OCI-LY7 (cell line): ENCODE measurements around the gene ARHGEF19. TPM values are rescaled to one million over a fixed set of nuclear protein-coding genes. Genes with fewer than 3 reads are reported as not detected.

Source experiments
- BruUV-seq: library from RNA; stranded (reverse); fragments of 400-500 nt; replicated peaks from 2 replicates; lab custom pipeline; 2021; lab: Mats Ljungman, UMichigan
- CTCF ChIA-PET: fragments of 300-600 bp; sonication (Branson Sonifier 250); formaldehyde crosslinking; loops from one replicate; lab custom pipeline; 2022; ENCODE audit warnings: antibody characterized with exemption; ENCODE audit not compliant: unreplicated experiment; lab: Charles Lee
- POLR2A ChIA-PET: fragments of 300-600 bp; sonication (Branson Sonifier 250); formaldehyde crosslinking; loops from one replicate; lab custom pipeline; 2022; ENCODE audit warnings: antibody characterized with exemption; lab: Charles Lee
- DNase-seq: peaks from one replicate; pipeline ENCODE4 v3.0.0-alpha.2; 2015; ENCODE audit warnings: low spot score
- H2AFZ ChIP-seq: fragments of 200-600 bp; sonication (generic), shearing (Covaris generic); 2 replicates; pipeline ENCODE4 v1.6.1; 2014; ENCODE audit warnings: mild to moderate bottlenecking, antibody characterized with exemption, low read length, moderate library complexity
- H3K27ac ChIP-seq: fragments of 200-600 bp; sonication (generic); 2 replicates; pipeline ENCODE4 v1.5.1; 2014; ENCODE audit warnings: mixed run types, low read depth, mild to moderate bottlenecking, moderate library complexity, low read length, inconsistent platforms; ENCODE audit not compliant: poor library complexity, severe bottlenecking
- H3K36me3 ChIP-seq: fragments of 200-600 bp; sonication (generic); 2 replicates; pipeline ENCODE4 v1.6.1; 2014; ENCODE audit warnings: mild to moderate bottlenecking, antibody characterized with exemption, low read length, moderate library complexity, mixed read lengths; ENCODE audit not compliant: insufficient read depth
- H3K4me1 ChIP-seq: fragments of 200-600 bp; sonication (generic); 2 replicates; pipeline ENCODE4 v1.5.1; 2014; ENCODE audit warnings: mild to moderate bottlenecking, low read length; ENCODE audit not compliant: insufficient read depth, poor library complexity, severe bottlenecking
- H3K4me2 ChIP-seq: fragments of 200-600 bp; sonication (generic); 2 replicates; pipeline ENCODE4 v1.6.1; 2014; ENCODE audit warnings: mild to moderate bottlenecking, low read length
- H3K4me3 ChIP-seq: fragments of 200-600 bp; sonication (generic); 2 replicates; pipeline ENCODE4 v1.5.1; 2014; ENCODE audit warnings: mild to moderate bottlenecking, low read depth, low read length; ENCODE audit not compliant: poor library complexity, severe bottlenecking
- H3K79me2 ChIP-seq: fragments of 200-600 bp; sonication (generic); 2 replicates; pipeline ENCODE4 v1.6.1; 2016; ENCODE audit warnings: low read depth, mild to moderate bottlenecking, low read length, moderate library complexity, mixed read lengths; ENCODE audit not compliant: insufficient read depth
- H3K9me2 ChIP-seq: fragments of 200-600 bp; sonication (generic); 2 replicates; pipeline ENCODE4 v1.6.1; 2016; ENCODE audit warnings: mild to moderate bottlenecking, low read length, mixed read lengths; ENCODE audit not compliant: insufficient read depth
- H3K9me3 ChIP-seq: fragments of 200-600 bp; sonication (generic); 2 replicates; pipeline ENCODE4 v1.6.1; 2014; ENCODE audit warnings: mild to moderate bottlenecking, mixed run types, low read length, mixed read lengths
- H4K20me1 ChIP-seq: fragments of 200-600 bp; sonication (generic); 2 replicates; pipeline ENCODE4 v1.6.1; 2014; ENCODE audit warnings: mild to moderate bottlenecking, antibody characterized with exemption, low read length, moderate library complexity, mixed read lengths; ENCODE audit not compliant: insufficient read depth
- EZH2phosphoT487 ChIP-seq: fragments of 200-600 bp; sonication (generic); IDR thresholded peaks from 2 replicates; pipeline ENCODE4 v1.6.1; 2018; ENCODE audit warnings: low read depth, borderline replicate concordance, mild to moderate bottlenecking, mixed run types, antibody characterized with exemption, low read length, moderate library complexity, mixed read lengths
- intact Hi-C: fragments of 100-400 bp; cut with micrococcal nuclease; formaldehyde crosslinking; loops from one replicate; pipeline ENCODE4 v1.10.0; 2022; ENCODE audit not compliant: unreplicated experiment
- total RNA-seq, 2 experiments: library from RNA; depleted of rRNA in 1 of 2; stranded (reverse); fragments of >200 nt in 1 of 2; shearing (Covaris generic) in 1 of 2; gene quantifications; 2 replicates each; pipeline ENCODE4 v1.2.3, GENCODE V29; 2014 to 2022
- TF ChIP-seq, protein P1 (sequence below): fragments of 200-600 bp; sonication (generic); conservative IDR thresholded peaks from 2 replicates; pipeline ENCODE4 v1.5.1; 2014; ENCODE audit warnings: mild to moderate bottlenecking, antibody characterized with exemption, low read length, moderate library complexity, mixed read lengths

The ARHGEF19 gene
- total RNA-seq, 2 experiments from 2014 or later = 2.7 to 6.2 TPM

DNA sequence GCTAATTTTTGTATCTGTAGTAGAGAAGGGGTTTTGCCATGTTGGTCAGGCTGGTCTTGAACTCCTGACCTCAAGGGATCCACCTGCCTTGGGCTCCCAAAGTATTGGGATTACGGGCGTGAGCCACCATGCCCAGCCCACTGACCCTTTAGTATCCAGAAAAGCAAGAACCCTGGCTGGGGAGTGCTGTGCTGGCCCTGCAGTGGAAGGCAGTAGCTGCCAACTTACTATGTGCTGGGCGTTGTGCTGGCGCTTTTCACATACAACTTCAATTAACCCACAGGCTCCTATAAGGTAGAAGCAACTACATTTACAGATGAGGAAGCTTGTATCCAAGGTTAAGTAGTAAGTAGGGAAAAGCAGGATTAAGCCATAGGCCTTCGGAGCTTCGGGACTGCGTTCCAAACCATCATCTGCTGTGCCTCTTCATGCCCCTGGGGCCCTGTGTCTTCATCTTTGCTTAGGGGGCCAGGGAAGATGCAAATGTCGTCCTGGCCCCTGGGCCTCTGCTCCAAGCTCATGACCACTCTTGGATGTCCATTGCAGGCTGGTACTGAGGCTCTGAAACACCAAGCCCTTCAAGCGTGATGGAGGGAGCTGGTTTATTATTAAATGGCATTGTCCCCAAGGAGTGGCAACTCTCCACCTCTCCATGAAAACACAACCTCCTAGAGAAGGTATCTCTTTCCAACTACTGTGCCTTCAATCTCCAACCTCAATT, 33.2 kb upstream of the ARHGEF19 start:
- H4K20me1 ChIP-seq = no peaks in the 10 kb centered on the region
- no peaks in the 10 kb centered on the region for H3K9me3 ChIP-seq
- intact Hi-C loops = loop anchor here (2.0 kb wide), 2 partner anchors 39 to 167 kb away; no protein-coding TSS in a partner anchor
- H3K36me3 ChIP-seq = peaks cover 9% of the 10 kb centered on the region; the same call in 1 of the 2 replicates
- TF ChIP-seq EZH2phosphoT487 = no peak
- TF ChIP-seq, protein P1, sequence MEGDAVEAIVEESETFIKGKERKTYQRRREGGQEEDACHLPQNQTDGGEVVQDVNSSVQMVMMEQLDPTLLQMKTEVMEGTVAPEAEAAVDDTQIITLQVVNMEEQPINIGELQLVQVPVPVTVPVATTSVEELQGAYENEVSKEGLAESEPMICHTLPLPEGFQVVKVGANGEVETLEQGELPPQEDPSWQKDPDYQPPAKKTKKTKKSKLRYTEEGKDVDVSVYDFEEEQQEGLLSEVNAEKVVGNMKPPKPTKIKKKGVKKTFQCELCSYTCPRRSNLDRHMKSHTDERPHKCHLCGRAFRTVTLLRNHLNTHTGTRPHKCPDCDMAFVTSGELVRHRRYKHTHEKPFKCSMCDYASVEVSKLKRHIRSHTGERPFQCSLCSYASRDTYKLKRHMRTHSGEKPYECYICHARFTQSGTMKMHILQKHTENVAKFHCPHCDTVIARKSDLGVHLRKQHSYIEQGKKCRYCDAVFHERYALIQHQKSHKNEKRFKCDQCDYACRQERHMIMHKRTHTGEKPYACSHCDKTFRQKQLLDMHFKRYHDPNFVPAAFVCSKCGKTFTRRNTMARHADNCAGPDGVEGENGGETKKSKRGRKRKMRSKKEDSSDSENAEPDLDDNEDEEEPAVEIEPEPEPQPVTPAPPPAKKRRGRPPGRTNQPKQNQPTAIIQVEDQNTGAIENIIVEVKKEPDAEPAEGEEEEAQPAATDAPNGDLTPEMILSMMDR = no peak
- H3K79me2 ChIP-seq = no peaks in the 10 kb centered on the region
- no peak overlapping the region for H2AFZ ChIP-seq
- no peak overlapping the region for H3K4me2 ChIP-seq
- H3K4me3 ChIP-seq = no peak overlapping the region
- H3K27ac ChIP-seq = no peak overlapping the region
- no TSS peak for BruUV-seq
- ChIA-PET CTCF (no interaction called here), POLR2A (interaction anchor here (1.1 to 1.2 kb wide), 2 partner anchors 11 to 17 kb away, joined by 3 to 7 read pairs; no protein-coding TSS in a partner anchor)
- no peak for DNase-seq
- peaks cover 20% of the 10 kb centered on the region for H3K4me1 ChIP-seq
- no peaks in the 10 kb centered on the region for H3K9me2 ChIP-seq

DNA sequence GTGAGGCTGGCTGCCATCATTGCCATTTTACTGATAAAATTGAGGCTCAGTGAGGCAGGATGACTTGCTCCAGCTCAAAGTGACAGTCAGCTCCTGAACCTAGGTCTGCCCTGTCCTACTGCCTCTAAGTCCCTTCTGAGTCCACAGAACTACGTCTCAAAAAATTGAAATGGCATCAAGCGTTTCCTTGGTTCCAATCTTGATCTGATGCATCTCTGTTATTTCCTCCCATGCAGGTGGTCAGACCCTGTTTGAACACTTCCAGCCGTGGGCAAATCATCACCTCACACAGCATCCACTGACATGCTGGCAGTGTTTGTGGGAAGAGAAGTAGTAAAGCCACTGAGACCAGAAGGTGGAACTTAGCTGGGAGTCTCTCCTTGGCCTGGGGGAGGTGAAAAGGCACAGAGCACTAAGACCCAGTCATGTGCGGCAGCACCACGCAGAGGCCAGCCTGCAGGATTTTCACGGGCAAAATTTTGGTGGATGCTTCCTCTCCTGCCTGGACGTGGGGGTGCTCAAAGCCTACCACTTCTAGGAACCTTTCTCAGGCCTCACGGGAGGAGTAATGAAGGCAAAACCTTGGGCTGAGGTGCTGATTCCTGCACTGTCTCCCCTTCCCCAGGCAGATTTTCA, 32.3 kb upstream of the ARHGEF19 start:
- Histone ChIP-seq H3K4me2 (no peak overlapping the region), H4K20me1 (no peaks in the 10 kb centered on the region), H3K4me1 (peaks cover 16% of the 10 kb centered on the region), H2AFZ (no peak overlapping the region), H3K9me3 (no peaks in the 10 kb centered on the region), H3K36me3 (peaks cover 4% of the 10 kb centered on the region; the same call in 1 of the 2 replicates), H3K4me3 (no peak overlapping the region), H3K9me2 (no peaks in the 10 kb centered on the region), H3K27ac (no peak overlapping the region), H3K79me2 (no peaks in the 10 kb centered on the region)
- intact Hi-C loops = loop anchor here (1.0 to 2.0 kb wide), 3 partner anchors 38 to 166 kb away; no protein-coding TSS in a partner anchor
- ChIA-PET POLR2A (no interaction called here), CTCF (no interaction called here)
- DNase-seq = no peak
- no TSS peak for BruUV-seq
- no peak for TF ChIP-seq EZH2phosphoT487
- TF ChIP-seq, protein P1 = peak; percentile 12; the same call in 1 of the 2 replicates
